ENCODE data around the gene SYNGR3.

DNA sequence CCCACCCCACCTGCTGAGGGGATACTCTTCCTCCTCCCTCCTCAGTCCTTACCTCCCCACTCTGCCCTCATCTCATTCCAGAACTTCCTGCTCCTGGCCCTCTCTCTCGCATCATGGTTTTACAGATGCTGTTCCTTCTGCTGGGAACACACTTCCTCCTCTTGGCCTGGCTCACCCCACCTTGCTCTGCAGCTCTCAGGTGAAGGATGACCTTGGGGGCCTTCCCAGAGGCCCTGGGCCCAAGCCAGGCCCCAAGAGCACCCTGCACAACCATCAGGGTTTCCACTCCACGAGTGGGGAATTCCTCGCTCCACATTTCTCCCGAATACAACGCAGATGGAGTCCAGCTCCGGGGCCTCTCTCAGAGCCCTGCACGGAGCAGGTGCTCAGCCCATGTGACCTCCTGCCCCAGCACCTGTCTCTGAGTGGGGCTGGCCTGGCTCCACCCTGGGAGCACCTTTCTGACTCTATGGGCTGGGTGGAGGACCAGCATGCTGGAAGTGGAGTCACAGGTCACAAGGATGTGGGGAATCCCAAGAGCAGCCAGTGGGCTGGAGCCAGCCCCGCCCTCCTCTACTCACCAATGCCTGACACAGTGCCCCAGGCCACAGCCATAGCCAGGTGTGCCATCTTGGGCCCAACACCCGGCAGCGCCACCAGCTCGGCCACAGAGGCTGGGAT lies 53.4 kb downstream of the SYNGR3 start:
- TF ChIP-seq, protein P1, sequence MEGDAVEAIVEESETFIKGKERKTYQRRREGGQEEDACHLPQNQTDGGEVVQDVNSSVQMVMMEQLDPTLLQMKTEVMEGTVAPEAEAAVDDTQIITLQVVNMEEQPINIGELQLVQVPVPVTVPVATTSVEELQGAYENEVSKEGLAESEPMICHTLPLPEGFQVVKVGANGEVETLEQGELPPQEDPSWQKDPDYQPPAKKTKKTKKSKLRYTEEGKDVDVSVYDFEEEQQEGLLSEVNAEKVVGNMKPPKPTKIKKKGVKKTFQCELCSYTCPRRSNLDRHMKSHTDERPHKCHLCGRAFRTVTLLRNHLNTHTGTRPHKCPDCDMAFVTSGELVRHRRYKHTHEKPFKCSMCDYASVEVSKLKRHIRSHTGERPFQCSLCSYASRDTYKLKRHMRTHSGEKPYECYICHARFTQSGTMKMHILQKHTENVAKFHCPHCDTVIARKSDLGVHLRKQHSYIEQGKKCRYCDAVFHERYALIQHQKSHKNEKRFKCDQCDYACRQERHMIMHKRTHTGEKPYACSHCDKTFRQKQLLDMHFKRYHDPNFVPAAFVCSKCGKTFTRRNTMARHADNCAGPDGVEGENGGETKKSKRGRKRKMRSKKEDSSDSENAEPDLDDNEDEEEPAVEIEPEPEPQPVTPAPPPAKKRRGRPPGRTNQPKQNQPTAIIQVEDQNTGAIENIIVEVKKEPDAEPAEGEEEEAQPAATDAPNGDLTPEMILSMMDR (IDR thresholded peaks at IDR 0.05; ENCODE audit: insufficient read depth, low read length, poor library complexity, severe bottlenecking) = no peak
- no peak for TF ChIP-seq EZH2phosphoT487 (conservative IDR thresholded peaks at IDR 0.05; ENCODE audit: low read length)

Data from SU-DHL-6 (cell line).